PC-3 (cell line): ENCODE data around the gene GPX4.

Experiments
- EZH2 ChIP-seq: fragments of 300-600 bp; sonication (generic); IDR thresholded peaks from one replicate; pipeline ENCODE4 v1.6.1; 2017; ENCODE audit warnings: antibody characterized with exemption, mild to moderate bottlenecking, low read length; ENCODE audit not compliant: unreplicated experiment
- EZH2phosphoT487 ChIP-seq: fragments of 300-600 bp; sonication (generic); IDR thresholded peaks from 2 replicates; pipeline ENCODE4 v1.6.1; 2018; ENCODE audit warnings: mild to moderate bottlenecking, antibody characterized with exemption, low read length, borderline replicate concordance
- TF ChIP-seq, protein P1 (sequence below): fragments of 300-600 bp; sonication (generic); conservative IDR thresholded peaks from 2 replicates; pipeline ENCODE4 v1.5.1; 2017; ENCODE audit warnings: antibody characterized with exemption, low read depth, mild to moderate bottlenecking, low read length

DNA sequence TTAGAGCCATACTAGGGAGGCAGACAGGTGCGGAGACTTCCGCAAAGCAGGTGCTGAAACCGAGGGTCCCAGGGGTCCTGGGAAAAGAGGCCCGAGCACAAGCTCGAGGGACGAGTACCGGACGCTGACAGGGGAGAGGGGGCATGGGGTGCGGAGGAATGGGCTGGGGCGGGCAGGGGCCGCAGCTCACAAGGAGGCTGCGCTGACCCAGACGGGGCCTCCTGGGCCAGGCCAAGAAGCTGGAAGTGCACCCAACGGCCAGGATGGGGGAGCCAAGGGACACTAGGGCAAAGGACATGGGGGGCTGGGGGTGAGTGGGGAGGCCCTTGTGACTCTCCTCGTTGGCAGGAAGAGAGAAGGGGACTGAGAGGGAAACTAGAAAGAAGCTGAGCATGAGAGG lies 10.5 kb upstream of the GPX4 start:
- TF ChIP-seq, protein P1, sequence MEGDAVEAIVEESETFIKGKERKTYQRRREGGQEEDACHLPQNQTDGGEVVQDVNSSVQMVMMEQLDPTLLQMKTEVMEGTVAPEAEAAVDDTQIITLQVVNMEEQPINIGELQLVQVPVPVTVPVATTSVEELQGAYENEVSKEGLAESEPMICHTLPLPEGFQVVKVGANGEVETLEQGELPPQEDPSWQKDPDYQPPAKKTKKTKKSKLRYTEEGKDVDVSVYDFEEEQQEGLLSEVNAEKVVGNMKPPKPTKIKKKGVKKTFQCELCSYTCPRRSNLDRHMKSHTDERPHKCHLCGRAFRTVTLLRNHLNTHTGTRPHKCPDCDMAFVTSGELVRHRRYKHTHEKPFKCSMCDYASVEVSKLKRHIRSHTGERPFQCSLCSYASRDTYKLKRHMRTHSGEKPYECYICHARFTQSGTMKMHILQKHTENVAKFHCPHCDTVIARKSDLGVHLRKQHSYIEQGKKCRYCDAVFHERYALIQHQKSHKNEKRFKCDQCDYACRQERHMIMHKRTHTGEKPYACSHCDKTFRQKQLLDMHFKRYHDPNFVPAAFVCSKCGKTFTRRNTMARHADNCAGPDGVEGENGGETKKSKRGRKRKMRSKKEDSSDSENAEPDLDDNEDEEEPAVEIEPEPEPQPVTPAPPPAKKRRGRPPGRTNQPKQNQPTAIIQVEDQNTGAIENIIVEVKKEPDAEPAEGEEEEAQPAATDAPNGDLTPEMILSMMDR, result no peak
- no peak for TF ChIP-seq EZH2
- TF ChIP-seq EZH2phosphoT487, result no peak
